ENCODE measurements around the gene MCF2L2.

Gene MCF2L2

DNA sequence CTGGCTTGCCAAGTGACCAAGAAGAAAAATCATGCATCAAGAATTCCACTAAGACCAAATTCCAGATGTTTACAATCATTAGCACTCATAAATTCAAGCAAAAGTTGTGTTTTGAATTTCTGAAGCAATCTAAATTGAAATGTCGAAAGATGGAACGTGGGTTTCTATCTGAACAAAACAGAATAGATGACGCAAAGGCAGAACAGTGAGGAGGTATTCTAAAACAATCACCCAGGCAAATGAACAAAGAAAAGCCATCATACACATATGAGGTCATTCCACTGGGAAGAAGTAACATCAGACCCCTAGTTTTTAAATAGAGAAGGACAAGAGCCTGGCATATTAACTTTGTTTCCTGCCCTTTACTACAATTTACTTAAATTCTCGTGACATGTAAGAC, 58.0 kb downstream of the MCF2L2 start:
- DNase-seq (ENCODE audit: extremely low read depth in 1 of 2, low read depth in 1 of 2): no peak

DNA sequence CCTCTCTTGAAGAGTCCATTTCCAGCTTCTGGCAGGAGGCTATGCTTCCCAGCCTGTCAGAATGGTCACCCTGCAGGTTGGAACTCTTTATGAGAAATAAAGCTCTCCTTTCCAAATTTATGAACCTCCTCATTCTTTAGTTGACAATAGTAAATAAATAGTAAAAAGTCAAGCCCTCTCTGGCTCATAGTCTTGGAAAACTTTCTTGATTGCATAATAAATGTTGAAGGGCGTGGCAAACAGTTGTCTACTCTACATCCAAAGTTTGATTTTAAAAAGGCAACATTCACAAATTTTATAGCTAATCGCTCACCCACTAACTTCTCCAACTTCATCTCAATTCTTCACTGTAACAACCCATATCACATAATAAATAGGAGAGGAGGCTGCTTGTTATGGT, 58.8 kb downstream of the MCF2L2 start:
- DNase-seq (ENCODE audit: extremely low read depth in 1 of 2, low read depth in 1 of 2): no peak

DNA sequence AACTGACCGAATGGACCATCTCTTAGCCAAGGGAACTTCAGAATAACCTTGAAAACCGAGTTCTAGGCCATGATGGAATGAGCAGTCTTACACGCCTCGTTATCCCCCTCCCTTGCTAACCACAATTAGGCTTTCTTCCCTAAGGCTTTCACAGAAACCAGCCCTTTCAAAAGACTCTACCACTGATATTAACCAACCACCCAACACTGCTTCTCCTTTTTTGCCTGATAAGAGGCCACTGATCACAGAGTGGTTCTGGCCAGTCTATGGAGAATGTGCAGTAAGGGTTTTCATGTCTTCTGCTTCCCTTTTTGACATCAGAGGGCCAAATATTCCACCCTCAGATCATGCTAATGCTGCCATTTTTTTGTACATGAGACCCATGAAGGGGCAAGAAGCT, 59.3 kb downstream of the MCF2L2 start:
- DNase-seq (ENCODE audit: extremely low read depth in 1 of 2, low read depth in 1 of 2): no peak

DNA sequence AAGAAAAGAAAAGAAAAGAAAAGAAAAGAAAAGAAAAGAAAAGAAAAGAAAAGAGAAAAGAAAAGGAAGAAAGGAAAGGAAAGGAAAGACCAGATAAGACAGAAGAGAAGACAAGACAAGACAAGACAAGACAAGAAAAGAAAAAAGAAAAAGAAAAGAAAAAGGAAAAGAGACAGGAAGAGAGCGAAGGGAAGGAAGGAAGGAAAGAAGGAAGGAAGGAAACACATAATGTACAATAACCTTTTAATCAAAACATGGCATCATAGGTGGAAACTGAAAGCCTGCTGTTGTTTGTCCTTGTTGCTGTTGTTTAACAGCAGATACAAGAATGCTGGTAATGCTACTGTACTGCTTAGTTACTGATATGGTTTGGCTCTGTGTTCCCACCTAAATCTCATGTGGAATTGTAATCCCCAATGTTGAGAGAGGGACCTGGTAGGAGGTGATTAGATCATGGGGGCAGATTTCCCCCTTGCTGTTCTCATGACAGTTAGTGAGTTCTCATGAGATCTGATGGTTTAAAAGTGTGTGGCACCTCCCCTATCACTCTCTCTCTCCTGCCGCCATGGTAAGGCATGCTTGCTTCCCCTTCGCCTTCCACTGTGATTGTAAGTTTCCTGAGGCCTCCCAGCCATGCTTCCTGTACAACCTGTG, 67.3 kb downstream of the MCF2L2 start:
- no peak for DNase-seq (ENCODE audit: extremely low read depth in 1 of 2, low read depth in 1 of 2)

DNA sequence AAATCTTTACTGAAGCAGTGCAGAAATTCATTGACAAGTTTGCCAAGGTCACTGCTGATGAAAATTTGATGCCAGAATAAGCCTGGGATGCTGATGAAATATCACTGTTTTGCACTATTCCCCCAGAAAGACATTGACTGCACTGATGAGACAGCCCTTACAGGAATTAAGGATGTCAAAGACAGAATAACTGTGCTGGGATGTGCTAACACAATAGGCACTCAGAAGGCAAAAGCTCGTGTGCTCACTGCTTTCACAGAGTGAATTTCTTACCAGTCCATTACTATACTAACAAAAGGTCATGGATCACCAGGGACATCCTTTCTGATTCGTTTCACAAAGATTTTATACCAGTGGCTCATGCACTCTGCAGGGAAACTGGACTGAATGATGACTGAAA, 69.4 kb downstream of the MCF2L2 start:
- DNase-seq (ENCODE audit: extremely low read depth in 1 of 2, low read depth in 1 of 2): no peak

DNA sequence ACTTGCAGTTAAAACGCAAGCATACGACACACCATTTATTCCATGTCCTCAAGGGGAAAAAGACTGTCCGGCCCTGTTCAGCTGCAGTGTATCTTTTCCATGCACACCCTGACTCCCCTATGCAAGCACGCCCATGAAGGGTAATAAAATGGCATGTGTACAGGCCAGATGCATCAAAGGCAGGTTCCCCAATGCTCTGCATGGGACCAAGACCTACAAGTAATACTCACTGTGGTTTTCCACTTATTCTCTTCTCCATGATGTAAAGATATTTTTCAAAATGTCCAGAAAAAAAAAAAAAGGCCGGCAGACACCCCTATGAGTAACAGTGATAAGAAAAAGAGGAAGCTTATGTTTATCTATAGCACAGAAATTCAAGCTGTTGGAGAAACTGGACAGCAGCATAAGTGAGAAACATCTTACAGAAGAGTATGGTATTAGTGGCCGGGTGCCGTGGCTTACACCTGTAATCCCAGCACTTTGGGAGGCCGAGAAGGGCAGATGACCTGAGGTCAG, 70.8 kb downstream of the MCF2L2 start:
- DNase-seq (ENCODE audit: extremely low read depth in 1 of 2, low read depth in 1 of 2): no peak

DNA sequence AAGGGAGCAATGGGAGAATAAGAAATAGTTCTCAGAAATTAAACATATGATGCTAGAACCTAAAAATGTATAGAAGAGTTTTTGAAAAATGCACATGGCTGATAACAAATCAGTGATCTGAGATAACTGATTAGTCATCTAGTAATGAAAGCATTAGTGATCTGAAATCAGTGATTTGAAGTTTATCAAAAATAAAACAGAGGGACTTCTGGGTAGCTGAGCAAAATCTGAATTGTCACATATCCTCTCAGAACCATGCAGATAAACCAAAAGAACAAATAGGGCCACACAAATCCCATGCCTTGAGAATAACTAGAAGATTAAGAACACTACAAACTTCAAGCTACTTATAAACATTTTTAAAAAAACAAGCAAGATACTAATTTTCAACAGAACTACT, 71.5 kb downstream of the MCF2L2 start:
- DNase-seq (ENCODE audit: extremely low read depth in 1 of 2, low read depth in 1 of 2): no peak

DNA sequence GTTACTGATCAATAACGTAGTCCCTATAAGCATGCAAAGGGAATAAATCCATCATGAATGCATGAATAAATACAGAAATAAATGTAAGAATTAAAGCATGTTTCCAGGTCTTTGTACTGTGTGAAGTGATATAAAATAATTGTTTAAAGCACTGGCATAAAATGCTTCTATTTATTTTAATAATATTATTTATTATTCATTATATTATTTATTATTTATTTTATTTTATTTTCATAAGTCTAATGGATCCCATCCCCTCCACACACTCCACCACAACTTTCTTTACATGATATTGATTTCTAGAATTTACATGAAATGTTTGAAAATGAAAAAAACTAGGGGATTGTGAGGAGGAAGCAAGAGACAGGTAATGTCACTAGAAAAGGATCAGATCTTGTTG, 73.5 kb downstream of the MCF2L2 start:
- no peak for DNase-seq (ENCODE audit: extremely low read depth in 1 of 2, low read depth in 1 of 2)

DNA sequence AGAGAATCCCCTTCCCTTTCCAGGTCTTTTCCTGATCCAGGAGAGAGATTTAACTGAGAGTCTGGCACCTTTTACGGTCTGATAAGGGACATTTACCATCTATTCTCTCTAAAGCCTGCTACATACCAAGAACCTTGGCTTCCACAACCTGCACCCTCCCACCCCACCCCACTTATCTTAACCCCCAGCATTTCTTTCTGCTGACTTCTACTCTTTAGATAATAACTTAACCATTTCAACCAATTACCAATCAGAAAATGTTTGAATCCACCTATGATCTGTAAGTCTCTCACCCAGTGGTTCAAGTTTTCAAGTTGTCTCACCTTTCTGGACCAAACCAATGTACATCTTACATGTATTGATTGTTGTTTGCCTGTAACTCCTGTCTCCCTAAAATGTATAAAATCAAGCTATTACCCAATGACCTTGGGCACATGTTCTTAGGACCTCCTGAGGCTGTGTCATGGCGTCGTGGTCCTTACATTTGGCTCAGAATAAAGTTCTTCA, 74.0 kb downstream of the MCF2L2 start:
- no peak for DNase-seq (ENCODE audit: extremely low read depth in 1 of 2, low read depth in 1 of 2)

DNA sequence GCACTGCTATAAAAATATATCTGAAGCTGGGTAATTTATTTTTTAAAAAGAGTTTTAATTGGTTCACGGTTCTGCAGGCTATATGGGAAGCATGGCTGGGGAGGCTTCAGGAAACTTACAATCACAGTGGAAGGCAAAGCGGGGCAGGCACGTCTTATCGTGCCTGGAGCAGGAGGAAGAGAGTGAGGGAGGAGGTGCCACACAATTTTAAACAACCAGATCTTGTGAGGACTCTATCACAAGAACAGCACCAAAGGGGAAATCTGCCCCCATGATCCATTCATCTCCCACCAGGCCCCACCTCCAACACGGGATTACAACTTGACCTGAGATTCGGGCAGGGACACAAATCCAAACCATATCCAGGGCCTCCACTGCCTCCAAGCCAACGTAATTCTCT, 75.0 kb downstream of the MCF2L2 start:
- DNase-seq (ENCODE audit: extremely low read depth in 1 of 2, low read depth in 1 of 2): no peak

DNA sequence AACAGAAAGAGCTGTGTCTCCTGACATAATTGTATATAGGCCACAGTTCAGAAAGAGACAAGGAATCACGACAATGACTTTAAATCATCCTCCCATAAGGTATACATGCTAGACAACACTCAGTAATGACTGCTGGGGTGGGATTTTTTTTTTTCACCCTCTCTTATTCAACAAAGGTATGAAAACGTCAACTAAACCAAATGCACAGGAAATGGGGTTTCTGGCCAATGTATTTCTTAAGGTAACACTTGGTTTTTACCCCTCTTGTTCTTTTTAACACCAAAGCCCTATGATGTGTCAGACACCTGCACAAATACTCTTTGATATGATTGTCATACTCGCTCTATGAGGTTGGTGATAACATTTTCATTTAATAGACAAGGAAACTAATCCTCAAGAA, 78.3 kb downstream of the MCF2L2 start:
- no peak for DNase-seq (ENCODE audit: extremely low read depth in 1 of 2, low read depth in 1 of 2)

DNA sequence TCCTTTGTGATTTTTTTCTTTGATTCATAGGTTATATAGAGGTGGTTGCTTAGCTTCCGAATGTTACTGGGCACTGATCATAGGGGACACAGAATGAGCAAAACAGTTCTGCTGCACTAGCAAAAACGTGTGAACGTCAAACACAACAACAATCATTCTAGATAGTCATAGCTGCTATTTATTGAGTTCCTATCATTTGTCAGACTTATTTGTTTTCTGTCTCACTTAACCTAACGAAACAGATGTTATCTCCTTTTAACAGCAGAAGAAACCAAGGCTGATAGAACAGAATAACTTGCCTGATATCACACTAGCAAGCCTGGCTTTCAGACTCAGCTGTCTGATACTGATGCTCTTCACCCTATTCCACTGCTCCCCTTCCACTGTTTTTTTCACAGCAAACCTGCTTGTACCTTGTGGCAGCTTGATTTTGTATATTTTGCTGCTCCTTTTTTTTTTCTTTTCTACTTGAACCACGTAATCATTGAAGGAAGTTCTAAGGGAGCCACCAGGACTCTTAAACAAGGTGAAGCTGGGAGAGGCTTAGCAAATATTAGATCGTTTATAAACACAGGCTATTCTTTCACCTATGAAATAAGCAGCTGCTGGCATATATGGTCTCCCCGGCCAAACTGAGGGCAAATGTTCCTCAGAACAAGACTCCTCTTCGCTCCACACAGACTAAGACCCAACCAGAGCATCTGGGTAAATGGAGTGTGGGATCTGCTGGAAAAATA, 78.8 kb downstream of the MCF2L2 start:
- no peak for DNase-seq (ENCODE audit: extremely low read depth in 1 of 2, low read depth in 1 of 2)

DNA sequence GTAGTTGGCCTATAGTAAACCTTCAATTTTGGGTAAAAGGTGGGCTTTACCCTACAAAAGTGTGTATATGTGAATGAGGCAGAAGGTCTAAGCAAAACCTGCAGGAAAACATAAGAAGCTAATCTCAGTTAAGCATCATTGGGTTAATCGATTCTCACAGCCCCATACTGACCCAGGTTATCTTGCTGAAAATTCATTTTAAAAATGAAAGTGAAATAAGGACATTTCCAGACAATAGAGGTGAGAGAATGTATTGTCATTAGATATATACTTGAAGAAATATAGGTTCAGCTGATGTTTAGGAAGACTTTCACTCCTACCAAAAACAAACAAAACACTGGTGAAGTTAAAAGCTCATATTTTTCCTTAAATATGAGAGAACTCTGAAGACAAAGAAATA, 85.6 kb downstream of the MCF2L2 start:
- DNase-seq (ENCODE audit: extremely low read depth in 1 of 2, low read depth in 1 of 2): no peak

DNA sequence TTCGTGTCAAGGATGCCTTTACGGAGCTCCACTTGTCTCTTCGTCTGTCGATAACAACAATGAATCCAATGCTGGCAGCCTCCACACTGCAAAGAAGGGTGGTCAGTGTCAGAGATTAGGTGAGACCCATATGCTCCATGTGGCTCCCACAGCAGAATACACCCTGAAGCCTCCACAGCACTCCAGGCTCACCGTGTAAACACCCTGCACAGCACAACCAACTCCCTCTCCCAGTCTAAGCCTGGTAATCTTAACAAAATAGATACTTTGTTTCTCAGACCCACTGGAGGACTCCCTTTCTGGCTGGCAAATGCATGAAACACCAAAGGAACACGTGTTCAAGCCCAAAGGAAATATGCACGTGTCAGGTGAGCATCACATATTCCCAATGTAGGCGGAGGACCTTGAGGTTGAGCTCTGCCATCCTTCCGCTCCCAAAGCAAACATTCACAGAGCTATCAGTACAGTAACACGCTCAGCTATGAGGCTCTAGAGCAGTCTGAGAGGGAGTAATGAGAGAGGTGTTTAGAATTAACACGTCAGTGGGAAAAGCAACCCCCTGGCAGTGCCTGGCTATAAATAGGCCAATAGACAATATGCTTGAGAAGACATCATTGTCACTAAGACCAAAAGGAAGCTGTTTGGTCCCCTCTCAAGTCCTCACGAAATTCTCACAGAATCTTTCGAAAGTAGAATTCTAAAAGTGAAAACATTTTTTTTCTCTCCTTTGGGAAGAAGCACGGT, 86.7 kb downstream of the MCF2L2 start:
- no peak for DNase-seq (ENCODE audit: extremely low read depth in 1 of 2, low read depth in 1 of 2)

DNA sequence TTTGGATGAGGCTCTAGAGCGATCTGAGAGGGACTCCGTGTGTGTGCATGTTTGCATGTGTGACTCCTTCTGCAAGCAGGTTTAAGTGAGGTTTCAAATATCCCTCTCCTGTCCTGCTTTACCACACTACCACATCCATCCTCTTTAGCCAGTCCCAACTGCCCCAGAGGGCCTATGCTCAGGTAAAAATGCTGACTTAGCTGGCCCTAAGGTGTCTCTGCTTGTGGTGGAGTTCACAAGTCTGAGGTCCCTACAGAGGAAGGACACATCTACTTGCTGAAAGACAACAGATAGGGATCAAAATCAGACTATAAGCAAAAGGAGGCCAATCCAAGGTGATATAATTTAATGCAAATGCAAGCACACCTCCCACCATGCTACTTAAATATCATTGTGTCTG, 88.2 kb downstream of the MCF2L2 start:
- no peak for DNase-seq (ENCODE audit: extremely low read depth in 1 of 2, low read depth in 1 of 2)

DNA sequence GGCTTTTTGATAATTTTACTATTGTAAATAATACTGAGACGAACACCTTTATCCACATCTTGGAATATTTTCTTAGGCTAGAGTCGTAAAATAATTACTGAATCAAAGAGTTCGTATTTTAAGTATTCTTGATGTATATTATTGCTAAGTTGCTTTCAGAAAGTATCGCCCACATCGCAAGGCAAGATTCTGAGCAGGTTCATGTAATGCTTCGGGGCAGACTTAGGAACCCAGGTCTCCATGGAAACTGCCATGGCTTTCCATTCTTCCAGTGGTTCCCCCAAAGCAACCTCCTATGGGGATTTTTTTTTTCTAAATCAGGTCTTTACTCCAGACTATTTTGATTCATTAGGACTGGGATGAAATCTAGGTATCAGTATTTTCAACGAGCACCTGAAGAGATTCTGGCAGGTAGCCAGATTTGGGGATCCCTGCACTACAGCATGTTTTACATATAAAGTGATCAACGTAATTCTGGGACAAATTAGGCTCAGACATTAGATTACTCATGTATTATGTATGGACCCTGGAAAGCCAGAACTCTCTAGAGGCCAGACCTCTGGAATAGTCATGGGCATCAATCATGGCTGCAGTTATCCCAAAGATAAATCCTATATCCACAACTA, 88.8 kb downstream of the MCF2L2 start:
- DNase-seq (ENCODE audit: extremely low read depth in 1 of 2, low read depth in 1 of 2): no peak

DNA sequence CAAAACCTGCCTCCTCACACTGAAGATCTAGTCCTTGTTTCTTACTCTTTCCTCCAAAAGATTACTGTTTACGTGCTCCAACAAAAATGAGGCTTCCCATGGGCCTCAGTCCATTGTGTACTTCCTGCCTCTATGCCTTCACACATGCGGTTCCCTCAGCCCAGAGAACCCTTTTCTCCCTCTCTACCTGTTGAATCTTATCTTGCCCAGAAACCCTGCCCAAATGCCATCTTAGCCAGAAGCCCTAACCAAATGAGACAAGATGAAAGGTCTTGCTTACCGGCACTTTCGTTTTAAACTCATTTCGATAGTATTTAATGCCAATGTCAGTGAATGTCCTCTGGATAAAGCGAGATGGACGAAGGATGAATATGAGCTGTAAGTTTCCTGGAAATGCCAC, 89.9 kb downstream of the MCF2L2 start:
- DNase-seq (ENCODE audit: extremely low read depth in 1 of 2, low read depth in 1 of 2): no peak

DNA sequence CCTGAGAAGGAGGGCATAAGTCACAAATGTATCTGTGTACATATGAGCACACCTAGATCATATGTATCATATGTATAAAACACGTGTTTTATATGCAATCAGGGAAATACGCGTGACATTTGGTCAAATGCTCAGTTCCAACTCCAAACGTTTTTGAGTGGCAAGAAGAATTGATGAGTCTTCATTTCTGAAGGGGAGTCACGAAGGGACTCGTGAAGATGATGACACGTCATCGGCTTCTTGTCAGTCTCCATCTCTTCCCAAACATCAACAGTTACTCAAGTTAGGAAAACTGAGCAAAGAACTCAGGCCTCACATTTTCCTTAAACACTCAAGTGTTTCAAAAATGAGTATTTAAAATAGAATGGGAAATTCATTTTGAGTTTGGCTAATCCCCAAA, 95.9 kb downstream of the MCF2L2 start:
- no peak for DNase-seq (ENCODE audit: extremely low read depth in 1 of 2, low read depth in 1 of 2)

DNA sequence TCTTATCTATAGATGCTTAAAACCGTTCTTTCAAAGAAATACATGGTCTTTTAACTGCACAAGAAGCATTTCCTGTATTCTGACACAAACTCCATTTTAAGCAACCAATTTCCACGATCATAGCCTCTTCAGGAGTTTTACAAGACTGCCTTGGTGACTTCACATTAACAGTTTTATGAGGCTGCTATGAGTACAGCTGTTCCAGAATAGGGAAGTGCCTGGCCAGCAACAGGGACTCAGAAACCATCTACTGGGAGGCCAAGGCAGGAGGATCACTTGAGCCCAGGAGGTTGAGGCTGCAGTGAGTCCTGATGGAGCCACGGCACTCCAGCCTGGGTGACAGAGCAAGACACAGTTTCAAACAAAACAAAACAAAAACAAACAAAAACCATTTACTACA, 96.9 kb downstream of the MCF2L2 start:
- DNase-seq (ENCODE audit: extremely low read depth in 1 of 2, low read depth in 1 of 2): no peak

DNA sequence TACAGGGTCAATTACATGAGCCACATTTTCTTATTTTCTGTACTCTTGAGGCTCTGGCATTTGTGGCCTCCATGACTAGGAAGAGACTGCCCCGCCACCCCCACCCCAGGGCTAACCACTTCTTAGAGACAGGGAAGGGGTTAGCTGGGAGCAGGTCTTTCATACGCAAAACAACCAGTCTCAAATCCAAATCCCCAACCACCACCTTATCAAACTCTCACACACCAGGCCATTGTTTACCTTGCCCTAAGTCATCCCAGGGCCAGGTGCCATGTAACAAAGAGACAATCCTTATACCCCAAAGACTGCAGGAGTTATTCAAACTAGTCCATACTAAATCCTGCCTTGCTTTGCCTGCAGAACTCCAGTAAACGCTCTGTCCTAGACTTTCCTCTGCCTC, 97.5 kb downstream of the MCF2L2 start:
- DNase-seq (ENCODE audit: extremely low read depth in 1 of 2, low read depth in 1 of 2): no peak

DNA sequence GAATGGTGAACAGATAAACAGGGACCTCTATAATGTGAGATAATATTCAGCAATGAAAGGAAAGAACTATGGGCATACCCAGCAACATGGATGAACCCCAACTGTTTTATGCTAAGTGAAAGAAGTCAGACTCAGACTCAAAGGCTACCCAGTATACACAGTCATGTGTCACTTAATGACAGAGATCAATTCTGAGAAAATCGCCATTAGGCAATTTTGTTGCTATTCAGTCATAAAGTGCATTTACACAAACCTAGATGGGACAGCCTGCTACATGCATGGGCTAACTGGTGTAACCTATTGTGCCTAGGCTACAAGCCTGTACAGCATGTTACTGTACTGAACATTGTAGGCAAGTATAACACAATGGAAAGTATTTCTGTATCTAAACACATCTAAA, 98.9 kb downstream of the MCF2L2 start:
- DNase-seq (ENCODE audit: extremely low read depth in 1 of 2, low read depth in 1 of 2): no peak

Data from activated CD8-positive, alpha-beta memory T cell treated with anti-CD3 and anti-CD28 coated beads for 1 hour (primary cell).